MG63 (cell line): ENCODE measurements around the gene RRP8. TPM values are rescaled to one million over a fixed set of nuclear protein-coding genes. Genes with fewer than 3 reads are reported as not detected.

Experiments used
- DNase-seq: peaks from one replicate; pipeline ENCODE4 v3.0.0-alpha.2; 2020
- H3K27me3 ChIP-seq: fragments of 250-450 bp; sonication (Bioruptor Pico); 2 replicates; pipeline ENCODE4 v1.5.1; 2020; ENCODE audit warnings: mild to moderate bottlenecking, moderate library complexity
- H3K36me3 ChIP-seq: fragments of 250-450 bp; sonication (Bioruptor Pico); 2 replicates; pipeline ENCODE4 v1.5.1; 2020; ENCODE audit warnings: mild to moderate bottlenecking, moderate library complexity
- H3K4me3 ChIP-seq: fragments of 250-450 bp; sonication (Bioruptor Pico); 2 replicates; pipeline ENCODE4 v1.5.1; 2020; ENCODE audit warnings: mild to moderate bottlenecking, moderate library complexity
- H3K9me3 ChIP-seq: fragments of 250-450 bp; sonication (Bioruptor Pico); 2 replicates; pipeline ENCODE4 v1.5.1; 2020; ENCODE audit warnings: mild to moderate bottlenecking, moderate library complexity
- total RNA-seq: library from RNA; depleted of rRNA; stranded (reverse); fragments of >200 nt; shearing (Covaris generic); gene quantifications from 2 replicates; pipeline ENCODE4 v1.2.3, GENCODE V29; 2014; ENCODE audit warnings: low replicate concordance

RRP8 gene
- total RNA-seq, 1 experiment from 2014 or later = 32.9 TPM

GRCh38 chr11:6611092-6611962 is 7.9 kb upstream of the RRP8 start:
- no peaks in the 10 kb centered on the region for H3K27me3 ChIP-seq
- H3K9me3 ChIP-seq = no peaks in the 10 kb centered on the region
- H3K4me3 ChIP-seq = peak overlapping the region; percentile 77
- DNase-seq = peak; percentile 40
- H3K36me3 ChIP-seq = peaks cover 52% of the 10 kb centered on the region

GRCh38 chr11:6610591-6610990 is 7.2 kb upstream of the RRP8 start:
- Histone ChIP-seq H3K36me3 (peaks cover 58% of the 10 kb centered on the region), H3K9me3 (no peaks in the 10 kb centered on the region), H3K27me3 (no peaks in the 10 kb centered on the region), H3K4me3 (no peak overlapping the region)
- DNase-seq = no peak

GRCh38 chr11:6609502-6610015 is 6.1 kb upstream of the RRP8 start:
- H3K36me3 ChIP-seq = peaks cover 66% of the 10 kb centered on the region
- H3K9me3 ChIP-seq = no peaks in the 10 kb centered on the region
- no peaks in the 10 kb centered on the region for H3K27me3 ChIP-seq
- no peak overlapping the region for H3K4me3 ChIP-seq
- no peak for DNase-seq

GRCh38 chr11:6608726-6609501 is 5.5 kb upstream of the RRP8 start:
- no peak for DNase-seq

GRCh38 chr11:6608011-6608410 is 4.6 kb upstream of the RRP8 start:
- no peak for DNase-seq

More at GRCh38 chr11:6608726-6609501, 5.5 kb upstream of the RRP8 start:
- no peaks in the 10 kb centered on the region for H3K9me3 ChIP-seq
- H3K36me3 ChIP-seq = peaks cover 67% of the 10 kb centered on the region
- no peaks in the 10 kb centered on the region for H3K27me3 ChIP-seq
- no peak overlapping the region for H3K4me3 ChIP-seq

GRCh38 chr11:6607190-6607795 is 3.9 kb upstream of the RRP8 start:
- Histone ChIP-seq H3K27me3 (no peaks in the 10 kb centered on the region), H3K4me3 (0 out of 2 replicates have a peak overlapping the region, but pooled peaks have one; percentile 8), H3K9me3 (no peaks in the 10 kb centered on the region), H3K36me3 (peaks cover 75% of the 10 kb centered on the region)
- no peak for DNase-seq

More at GRCh38 chr11:6608011-6608410, 4.6 kb upstream of the RRP8 start:
- H3K9me3 ChIP-seq = no peaks in the 10 kb centered on the region
- H3K36me3 ChIP-seq = peaks cover 71% of the 10 kb centered on the region
- no peak overlapping the region for H3K4me3 ChIP-seq
- H3K27me3 ChIP-seq = no peaks in the 10 kb centered on the region

GRCh38 chr11:6606471-6607189 is 3.2 kb upstream of the RRP8 start:
- peak; percentile 93 for DNase-seq
- 0 out of 2 replicates have a peak overlapping the region, but pooled peaks have one; percentile 8 for H3K4me3 ChIP-seq
- no peaks in the 10 kb centered on the region for H3K27me3 ChIP-seq
- peaks cover 78% of the 10 kb centered on the region for H3K36me3 ChIP-seq
- H3K9me3 ChIP-seq = no peaks in the 10 kb centered on the region

GRCh38 chr11:6604790-6605189 is 1.4 kb upstream of the RRP8 start:
- Histone ChIP-seq H3K36me3 (peaks cover 78% of the 10 kb centered on the region), H3K9me3 (no peaks in the 10 kb centered on the region), H3K27me3 (no peaks in the 10 kb centered on the region), H3K4me3 (peak overlapping the region; percentile 100)
- no peak for DNase-seq

GRCh38 chr11:6604081-6604626 is 738 bp upstream of the RRP8 start:
- peak; percentile 30 for DNase-seq
- H3K36me3 ChIP-seq = peaks cover 78% of the 10 kb centered on the region
- H3K9me3 ChIP-seq = no peaks in the 10 kb centered on the region
- no peaks in the 10 kb centered on the region for H3K27me3 ChIP-seq
- peak overlapping the region; percentile 100 for H3K4me3 ChIP-seq

GRCh38 chr11:6602096-6602940 is 1.1 kb downstream of the RRP8 start:
- H3K4me3 ChIP-seq = peak overlapping the region; percentile 100
- DNase-seq = no peak
- H3K27me3 ChIP-seq = no peaks in the 10 kb centered on the region
- peaks cover 72% of the 10 kb centered on the region for H3K36me3 ChIP-seq
- H3K9me3 ChIP-seq = no peaks in the 10 kb centered on the region

- Histone ChIP-seq H3K9me3 (no peaks in the 10 kb centered on the region), H3K36me3 (peaks cover 69% of the 10 kb centered on the region)
- DNase-seq = no peak
Observed at GRCh38 chr11:6601041-6601461, 2.4 kb downstream of the RRP8 start.

GRCh38 chr11:6599881-6600390 is 3.5 kb downstream of the RRP8 start:
- no peaks in the 10 kb centered on the region for H3K9me3 ChIP-seq

More at GRCh38 chr11:6601041-6601461, 2.4 kb downstream of the RRP8 start:
- H3K4me3 ChIP-seq = no peak overlapping the region
- no peaks in the 10 kb centered on the region for H3K27me3 ChIP-seq

GRCh38 chr11:6599449-6599848 is 4.0 kb downstream of the RRP8 start:
- H3K36me3 ChIP-seq = peaks cover 70% of the 10 kb centered on the region
- no peaks in the 10 kb centered on the region for H3K9me3 ChIP-seq
- H3K4me3 ChIP-seq = no peak overlapping the region
- no peaks in the 10 kb centered on the region for H3K27me3 ChIP-seq
- DNase-seq = no peak

More at GRCh38 chr11:6599881-6600390, 3.5 kb downstream of the RRP8 start:
- H3K36me3 ChIP-seq = peaks cover 71% of the 10 kb centered on the region
- no peaks in the 10 kb centered on the region for H3K27me3 ChIP-seq
- H3K4me3 ChIP-seq = no peak overlapping the region
- DNase-seq = no peak

- Histone ChIP-seq H3K27me3 (no peaks in the 10 kb centered on the region), H3K4me3 (no peak overlapping the region), H3K36me3 (peaks cover 77% of the 10 kb centered on the region), H3K9me3 (no peaks in the 10 kb centered on the region)
- DNase-seq = no peak
Observed at GRCh38 chr11:6598555-6598954, 4.9 kb downstream of the RRP8 start.
